GM12878 (cell line): ENCODE data around the gene MAL. TPM values are rescaled to one million over a fixed set of nuclear protein-coding genes. Genes with fewer than 3 reads are reported as not detected.
A peak's percentile ranks its signal among the peaks of the same experiment; 100 is the strongest.

Source experiments
- CEBPB ChIP-seq, 2 experiments: fragments of 150-350 bp in 1 of 2; IDR thresholded peaks; 2 replicates each; pipeline ENCODE4 v1.6.1; 2012 to 2014; ENCODE audit warnings: low read depth in 2 of 2, low read length in 2 of 2, borderline replicate concordance in 1 of 2, inconsistent platforms in 1 of 2
- FOXK2 ChIP-seq: fragments of 450-650 bp; IDR thresholded peaks from 2 replicates; pipeline ENCODE4 v1.6.1; 2017; ENCODE audit warnings: mild to moderate bottlenecking, moderate library complexity
- HCFC1 ChIP-seq: fragments of 150-350 bp; IDR thresholded peaks from 2 replicates; pipeline ENCODE4 v1.6.1; 2014; ENCODE audit warnings: low read length
- MTA2 ChIP-seq: fragments of 450-650 bp; IDR thresholded peaks from 2 replicates; pipeline ENCODE4 v1.6.1; 2016; ENCODE audit warnings: low read depth, mild to moderate bottlenecking, moderate library complexity
- NBN ChIP-seq: fragments of 450-650 bp; IDR thresholded peaks from 2 replicates; pipeline ENCODE4 v1.6.1; 2016
- NFYB ChIP-seq: IDR thresholded peaks from 2 replicates; pipeline ENCODE4 v1.6.1; 2011; ENCODE audit warnings: low read depth, mild to moderate bottlenecking, low read length, improper control_type of control experiment, moderate library complexity; ENCODE audit not compliant: insufficient read depth
- NR2C2 ChIP-seq: IDR thresholded peaks from 2 replicates; pipeline ENCODE4 v1.6.1; 2011; ENCODE audit warnings: borderline replicate concordance, low read depth; ENCODE audit not compliant: control insufficient read depth, insufficient read length
- POU2F2 ChIP-seq: IDR thresholded peaks from 3 replicates; pipeline ENCODE4 v1.6.1; 2011; ENCODE audit warnings: low read depth, mild to moderate bottlenecking, low read length, borderline replicate concordance
- RAD21 ChIP-seq: IDR thresholded peaks from 2 replicates; pipeline ENCODE4 v1.6.1; 2011; ENCODE audit warnings: mild to moderate bottlenecking, low read depth, low read length, moderate library complexity; ENCODE audit not compliant: insufficient read depth
- SMARCA5 ChIP-seq: fragments of 450-650 bp; IDR thresholded peaks from 2 replicates; pipeline ENCODE4 v1.6.1; 2017; ENCODE audit warnings: mild to moderate bottlenecking
- SRF ChIP-seq, 2 experiments: IDR thresholded peaks; 2 replicates each; pipeline ENCODE4 v1.6.1; 2011; ENCODE audit warnings: low read depth in 2 of 2, low read length in 2 of 2, mild to moderate bottlenecking in 1 of 2, moderate library complexity in 1 of 2
- SUZ12 ChIP-seq: fragments of 200-600 bp; sonication (generic); IDR thresholded peaks from one replicate; pipeline ENCODE4 v1.6.1; 2018; ENCODE audit warnings: antibody characterized with exemption, mild to moderate bottlenecking; ENCODE audit not compliant: unreplicated experiment
- YY1 ChIP-seq: IDR thresholded peaks from 2 replicates; pipeline ENCODE4 v1.6.1; 2011; ENCODE audit warnings: low read depth, mild to moderate bottlenecking, low read length
- polyA plus RNA-seq, 11 experiments: library from polyadenylated mRNA; depleted of rRNA in 4 of 11; unstranded in 6 of 11; stranded (reverse) in 5 of 11; fragments of >200 nt; fragmentation: Nextera tagmentation in 4 of 11; fragmentation: Illumina TruSeq in 1 of 11; extraction: Ambion mirVana in 4 of 11; extraction: Trizol in 1 of 11; gene quantifications; 1 replicate in 1 of 11; 2 replicates in 10 of 11; pipeline versions ENCODE4 v1.2.1 to v1.2.3, GENCODE V29; 2011 to 2016; ENCODE audit warnings: inconsistent platforms in 2 of 11, missing spikeins in 2 of 11, low read depth in 1 of 11
- total RNA-seq, 4 experiments: library from RNA; depleted of rRNA in 3 of 4; stranded (reverse); fragments of >200 nt in 3 of 4; fragmentation: Illumina TruSeq in 1 of 4; extraction: Trizol in 1 of 4; gene quantifications; 2 replicates each; pipeline versions ENCODE4 v1.2.1 to v1.2.3, GENCODE V29; 2013 to 2021
- TF ChIP-seq, protein P1 (sequence below): fragments of 450-650 bp; formaldehyde crosslinking; IDR thresholded peaks from 2 replicates; pipeline ENCODE4 v1.5.0; 2022; ENCODE audit warnings: mild to moderate bottlenecking, missing genetic modification characterization
- TF ChIP-seq, protein P2 (sequence below): fragments of 450-650 bp; IDR thresholded peaks from 2 replicates; pipeline ENCODE4 v1.6.1; 2017; ENCODE audit warnings: mild to moderate bottlenecking, low read depth, inconsistent platforms; ENCODE audit not compliant: poor library complexity, severe bottlenecking
- TF ChIP-seq, protein P3 (sequence below): fragments of 450-650 bp; IDR thresholded peaks from 2 replicates; pipeline ENCODE4 v1.6.1; 2017; ENCODE audit warnings: mild to moderate bottlenecking, moderate library complexity

The MAL gene
- total and polyA plus RNA-seq, 10 of the 15 experiments (the other 5 are each of a cell fraction or from before 2014, with no cell fraction given), result 1.3 to 4.5 (median 1.7) TPM

DNA sequence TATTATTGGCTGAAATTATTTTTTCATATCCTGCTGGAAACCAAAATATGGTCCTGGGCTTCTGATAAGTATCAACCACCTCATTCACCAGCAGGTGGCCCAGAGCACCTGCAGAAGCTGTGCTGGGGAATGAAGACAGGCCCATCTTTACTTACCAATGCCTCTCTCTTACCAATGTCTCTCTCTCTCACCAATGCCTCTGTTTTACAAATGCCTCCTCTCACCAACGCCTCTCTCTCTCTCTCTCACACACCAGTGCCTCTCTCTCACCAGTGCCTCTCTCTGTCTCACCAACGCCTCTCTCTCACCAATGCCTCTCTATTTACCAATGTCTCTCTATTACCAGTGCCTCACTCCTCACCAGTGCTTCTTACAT is 2.3 kb upstream of the MAL start (continued):
- TF ChIP-seq POU2F2, result no peak
- TF ChIP-seq HCFC1, result no peak
- TF ChIP-seq, protein P1, sequence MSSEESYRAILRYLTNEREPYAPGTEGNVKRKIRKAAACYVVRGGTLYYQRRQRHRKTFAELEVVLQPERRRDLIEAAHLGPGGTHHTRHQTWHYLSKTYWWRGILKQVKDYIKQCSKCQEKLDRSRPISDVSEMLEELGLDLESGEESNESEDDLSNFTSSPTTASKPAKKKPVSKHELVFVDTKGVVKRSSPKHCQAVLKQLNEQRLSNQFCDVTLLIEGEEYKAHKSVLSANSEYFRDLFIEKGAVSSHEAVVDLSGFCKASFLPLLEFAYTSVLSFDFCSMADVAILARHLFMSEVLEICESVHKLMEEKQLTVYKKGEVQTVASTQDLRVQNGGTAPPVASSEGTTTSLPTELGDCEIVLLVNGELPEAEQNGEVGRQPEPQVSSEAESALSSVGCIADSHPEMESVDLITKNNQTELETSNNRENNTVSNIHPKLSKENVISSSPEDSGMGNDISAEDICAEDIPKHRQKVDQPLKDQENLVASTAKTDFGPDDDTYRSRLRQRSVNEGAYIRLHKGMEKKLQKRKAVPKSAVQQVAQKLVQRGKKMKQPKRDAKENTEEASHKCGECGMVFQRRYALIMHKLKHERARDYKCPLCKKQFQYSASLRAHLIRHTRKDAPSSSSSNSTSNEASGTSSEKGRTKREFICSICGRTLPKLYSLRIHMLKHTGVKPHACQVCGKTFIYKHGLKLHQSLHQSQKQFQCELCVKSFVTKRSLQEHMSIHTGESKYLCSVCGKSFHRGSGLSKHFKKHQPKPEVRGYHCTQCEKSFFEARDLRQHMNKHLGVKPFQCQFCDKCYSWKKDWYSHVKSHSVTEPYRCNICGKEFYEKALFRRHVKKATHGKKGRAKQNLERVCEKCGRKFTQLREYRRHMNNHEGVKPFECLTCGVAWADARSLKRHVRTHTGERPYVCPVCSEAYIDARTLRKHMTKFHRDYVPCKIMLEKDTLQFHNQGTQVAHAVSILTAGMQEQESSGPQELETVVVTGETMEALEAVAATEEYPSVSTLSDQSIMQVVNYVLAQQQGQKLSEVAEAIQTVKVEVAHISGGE, result no peak
- no peak for TF ChIP-seq NR2C2
- no peak for TF ChIP-seq CEBPB (IDR thresholded peaks at IDR 0.05; ENCODE audit: borderline replicate concordance in 1 of 2, low read depth in 2 of 2, low read length in 2 of 2)
- no peak for TF ChIP-seq FOXK2
- no peak for TF ChIP-seq MTA2
- 0 out of 2 replicates have a peak, but pooled peaks have one; percentile 71 for TF ChIP-seq SMARCA5
- no peak for TF ChIP-seq NFYB
- peak; percentile 77 for TF ChIP-seq YY1
- TF ChIP-seq RAD21, result peak; percentile 77
- TF ChIP-seq NBN, result peak; percentile 78
- no peak for TF ChIP-seq SRF (IDR thresholded peaks at IDR 0.05; ENCODE audit: low read depth in 2 of 2, low read length in 2 of 2)
- no peak for TF ChIP-seq SUZ12
- TF ChIP-seq, protein P2, sequence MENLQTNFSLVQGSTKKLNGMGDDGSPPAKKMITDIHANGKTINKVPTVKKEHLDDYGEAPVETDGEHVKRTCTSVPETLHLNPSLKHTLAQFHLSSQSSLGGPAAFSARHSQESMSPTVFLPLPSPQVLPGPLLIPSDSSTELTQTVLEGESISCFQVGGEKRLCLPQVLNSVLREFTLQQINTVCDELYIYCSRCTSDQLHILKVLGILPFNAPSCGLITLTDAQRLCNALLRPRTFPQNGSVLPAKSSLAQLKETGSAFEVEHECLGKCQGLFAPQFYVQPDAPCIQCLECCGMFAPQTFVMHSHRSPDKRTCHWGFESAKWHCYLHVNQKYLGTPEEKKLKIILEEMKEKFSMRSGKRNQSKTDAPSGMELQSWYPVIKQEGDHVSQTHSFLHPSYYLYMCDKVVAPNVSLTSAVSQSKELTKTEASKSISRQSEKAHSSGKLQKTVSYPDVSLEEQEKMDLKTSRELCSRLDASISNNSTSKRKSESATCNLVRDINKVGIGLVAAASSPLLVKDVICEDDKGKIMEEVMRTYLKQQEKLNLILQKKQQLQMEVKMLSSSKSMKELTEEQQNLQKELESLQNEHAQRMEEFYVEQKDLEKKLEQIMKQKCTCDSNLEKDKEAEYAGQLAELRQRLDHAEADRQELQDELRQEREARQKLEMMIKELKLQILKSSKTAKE, result peak; percentile 21
- TF ChIP-seq, protein P3, sequence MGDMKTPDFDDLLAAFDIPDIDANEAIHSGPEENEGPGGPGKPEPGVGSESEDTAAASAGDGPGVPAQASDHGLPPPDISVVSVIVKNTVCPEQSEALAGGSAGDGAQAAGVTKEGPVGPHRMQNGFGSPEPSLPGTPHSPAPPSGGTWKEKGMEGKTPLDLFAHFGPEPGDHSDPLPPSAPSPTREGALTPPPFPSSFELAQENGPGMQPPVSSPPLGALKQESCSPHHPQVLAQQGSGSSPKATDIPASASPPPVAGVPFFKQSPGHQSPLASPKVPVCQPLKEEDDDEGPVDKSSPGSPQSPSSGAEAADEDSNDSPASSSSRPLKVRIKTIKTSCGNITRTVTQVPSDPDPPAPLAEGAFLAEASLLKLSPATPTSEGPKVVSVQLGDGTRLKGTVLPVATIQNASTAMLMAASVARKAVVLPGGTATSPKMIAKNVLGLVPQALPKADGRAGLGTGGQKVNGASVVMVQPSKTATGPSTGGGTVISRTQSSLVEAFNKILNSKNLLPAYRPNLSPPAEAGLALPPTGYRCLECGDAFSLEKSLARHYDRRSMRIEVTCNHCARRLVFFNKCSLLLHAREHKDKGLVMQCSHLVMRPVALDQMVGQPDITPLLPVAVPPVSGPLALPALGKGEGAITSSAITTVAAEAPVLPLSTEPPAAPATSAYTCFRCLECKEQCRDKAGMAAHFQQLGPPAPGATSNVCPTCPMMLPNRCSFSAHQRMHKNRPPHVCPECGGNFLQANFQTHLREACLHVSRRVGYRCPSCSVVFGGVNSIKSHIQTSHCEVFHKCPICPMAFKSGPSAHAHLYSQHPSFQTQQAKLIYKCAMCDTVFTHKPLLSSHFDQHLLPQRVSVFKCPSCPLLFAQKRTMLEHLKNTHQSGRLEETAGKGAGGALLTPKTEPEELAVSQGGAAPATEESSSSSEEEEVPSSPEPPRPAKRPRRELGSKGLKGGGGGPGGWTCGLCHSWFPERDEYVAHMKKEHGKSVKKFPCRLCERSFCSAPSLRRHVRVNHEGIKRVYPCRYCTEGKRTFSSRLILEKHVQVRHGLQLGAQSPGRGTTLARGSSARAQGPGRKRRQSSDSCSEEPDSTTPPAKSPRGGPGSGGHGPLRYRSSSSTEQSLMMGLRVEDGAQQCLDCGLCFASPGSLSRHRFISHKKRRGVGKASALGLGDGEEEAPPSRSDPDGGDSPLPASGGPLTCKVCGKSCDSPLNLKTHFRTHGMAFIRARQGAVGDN, result no peak
